A549 (cell line): ENCODE results near the gene DPCD.

ENCODE experiments used
- CBX8 ChIP-seq: fragments of 200-600 bp; sonication (generic); IDR thresholded peaks from 2 replicates; pipeline ENCODE4 v1.6.1; 2016
- CTCF ChIP-seq: fragments of >200 bp; sonication (Bioruptor Twin); formaldehyde crosslinking; IDR thresholded peaks from 3 replicates; pipeline ENCODE4 v1.5.1; 2016
- EHF ChIP-seq: fragments of 250-450 bp; sonication (Bioruptor Pico); IDR thresholded peaks from 2 replicates; pipeline ENCODE4 v1.5.0; 2020; ENCODE audit warnings: mild to moderate bottlenecking
- MAX ChIP-seq: IDR thresholded peaks from 2 replicates; pipeline ENCODE4 v1.6.1; 2012
- POLR2A ChIP-seq: IDR thresholded peaks from 2 replicates; pipeline ENCODE4 v1.6.1; 2012; ENCODE audit warnings: mild to moderate bottlenecking, low read length
- REST ChIP-seq: fragments of 200-600 bp; sonication (generic); IDR thresholded peaks from 2 replicates; pipeline ENCODE4 v1.6.1; 2016; ENCODE audit warnings: antibody characterized with exemption, mild to moderate bottlenecking, moderate library complexity

- TF ChIP-seq CTCF, result no peak
- no peak for TF ChIP-seq POLR2A
- no peak for TF ChIP-seq MAX
- no peak for TF ChIP-seq REST
- no peak for TF ChIP-seq EHF (CRISPR knock-in tag)
- no peak for TF ChIP-seq CBX8
Observed at GRCh38 chr10:101658975-101659374, 70.9 kb downstream of the DPCD start.
